ENCODE results near the gene PXDN.
"Not testable (repeated sequence)": the region's sequence is repeated elsewhere in the genome, so short reads cannot be mapped to it uniquely, and the experiment has no call there.

PXDN gene

GRCh38 chr2:1679488-1680039 lies 64.8 kb downstream of the PXDN start:
- DNase-seq = not testable (repeated sequence)

DNA sequence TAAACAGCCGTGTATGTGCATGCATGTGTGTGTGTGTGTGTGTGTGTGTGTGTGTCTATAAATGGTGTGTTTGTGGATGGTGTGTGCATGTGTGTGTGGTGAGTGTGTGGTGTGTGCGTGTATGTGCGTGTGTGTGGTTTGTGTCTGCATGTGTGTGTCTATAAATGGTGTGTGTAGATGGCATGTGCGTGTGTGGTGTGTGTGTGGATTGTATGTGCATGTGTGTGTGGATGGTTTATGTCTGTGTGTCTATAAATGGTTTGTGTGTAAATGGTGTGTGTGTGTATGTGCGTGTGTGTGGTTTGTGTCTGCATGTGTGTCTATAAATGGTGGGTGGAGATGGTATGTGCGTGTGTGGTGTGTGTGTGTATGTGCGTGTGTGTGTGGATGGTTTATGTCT lies 65.2 kb downstream of the PXDN start:
- not testable (repeated sequence) for DNase-seq

DNA sequence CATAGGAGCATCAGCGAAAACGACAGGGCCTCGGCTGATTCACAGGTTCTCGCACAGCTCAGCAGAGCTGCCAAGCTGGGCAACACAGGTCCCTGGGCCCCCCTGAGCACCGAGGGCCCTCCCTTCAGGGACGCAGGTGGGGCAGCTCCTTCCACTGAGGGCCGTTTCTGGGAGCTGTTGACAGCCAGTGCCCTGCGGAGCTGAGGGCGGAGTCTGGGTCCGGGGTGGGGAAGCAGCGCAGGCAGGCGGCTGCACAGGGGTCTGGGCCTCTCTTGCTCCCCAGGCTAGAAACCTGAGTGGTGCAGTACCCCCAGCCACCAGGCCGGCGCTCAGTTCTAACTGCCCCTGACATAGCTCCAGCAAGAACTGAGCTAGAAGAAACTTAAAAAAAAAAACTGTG lies 65.7 kb downstream of the PXDN start:
- no peak for DNase-seq

- DNase-seq = no peak
Measured at GRCh38 chr2:1677821-1678165, 66.5 kb downstream of the PXDN start.

DNA sequence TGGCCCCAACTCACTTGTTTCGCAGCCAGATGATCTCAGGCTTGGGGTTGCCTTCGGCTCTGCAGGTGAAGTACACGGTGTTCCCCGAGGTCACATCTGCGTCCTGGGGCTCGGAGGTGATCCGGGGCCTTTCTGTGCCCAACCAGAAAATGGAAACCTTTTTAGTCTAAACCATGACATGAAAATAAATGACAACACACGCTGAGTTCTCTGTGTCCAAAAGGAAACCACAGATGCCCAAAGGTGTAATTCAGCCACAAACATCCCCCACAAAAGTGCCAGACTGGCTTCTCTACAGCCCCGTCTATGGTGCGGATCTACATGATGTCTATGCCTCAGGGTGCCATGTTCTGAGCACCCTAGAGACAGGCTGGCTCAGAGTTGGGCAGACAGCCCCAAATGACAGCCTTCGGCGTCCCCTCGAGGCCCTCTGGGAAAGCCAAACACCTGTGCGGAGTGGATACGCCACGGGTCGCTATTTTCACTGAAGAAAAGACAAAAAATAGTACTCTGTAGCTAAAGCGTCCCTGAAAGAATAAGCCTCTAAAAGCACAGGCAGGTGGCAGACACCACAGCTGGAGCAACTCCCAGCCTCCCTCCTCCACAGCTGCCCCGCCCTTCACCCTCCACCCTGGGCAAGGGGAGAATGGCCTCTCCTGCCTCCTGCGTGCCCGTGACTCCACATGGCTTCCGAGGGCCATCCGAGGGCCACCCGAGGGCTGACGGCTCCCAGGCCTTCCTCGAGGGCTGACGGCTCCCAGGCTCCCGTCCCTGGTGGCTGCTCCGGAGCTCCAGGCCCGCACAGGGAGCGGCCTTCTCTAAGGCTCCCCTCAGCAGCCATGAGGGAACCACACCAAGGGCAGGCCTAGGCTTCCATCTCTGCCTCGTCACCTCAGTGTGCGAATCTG lies 67.1 kb downstream of the PXDN start:
- DNase-seq = no peak

- no peak for DNase-seq
Measured at GRCh38 chr2:1676091-1676912, 68.0 kb downstream of the PXDN start.

DNA sequence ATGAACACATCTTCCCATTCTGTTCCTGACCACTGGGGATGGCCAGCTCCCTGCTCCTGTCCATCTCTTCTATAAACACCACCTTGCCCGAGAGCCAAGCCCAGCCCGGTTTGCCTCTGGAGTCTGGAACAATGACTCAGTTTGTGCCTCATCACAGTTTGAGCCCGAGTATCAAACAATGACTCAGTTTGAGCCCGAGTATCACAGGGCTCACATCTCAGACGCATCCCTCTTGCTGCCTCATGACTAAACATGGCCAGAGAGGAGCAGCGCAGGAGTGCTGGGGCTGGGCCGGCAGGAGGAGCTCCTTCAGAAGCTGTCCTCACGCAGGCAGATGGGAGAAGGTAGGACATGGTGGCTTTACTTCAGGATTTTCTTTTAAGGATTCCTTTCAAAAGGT lies 68.7 kb downstream of the PXDN start:
- no peak for DNase-seq

DNA sequence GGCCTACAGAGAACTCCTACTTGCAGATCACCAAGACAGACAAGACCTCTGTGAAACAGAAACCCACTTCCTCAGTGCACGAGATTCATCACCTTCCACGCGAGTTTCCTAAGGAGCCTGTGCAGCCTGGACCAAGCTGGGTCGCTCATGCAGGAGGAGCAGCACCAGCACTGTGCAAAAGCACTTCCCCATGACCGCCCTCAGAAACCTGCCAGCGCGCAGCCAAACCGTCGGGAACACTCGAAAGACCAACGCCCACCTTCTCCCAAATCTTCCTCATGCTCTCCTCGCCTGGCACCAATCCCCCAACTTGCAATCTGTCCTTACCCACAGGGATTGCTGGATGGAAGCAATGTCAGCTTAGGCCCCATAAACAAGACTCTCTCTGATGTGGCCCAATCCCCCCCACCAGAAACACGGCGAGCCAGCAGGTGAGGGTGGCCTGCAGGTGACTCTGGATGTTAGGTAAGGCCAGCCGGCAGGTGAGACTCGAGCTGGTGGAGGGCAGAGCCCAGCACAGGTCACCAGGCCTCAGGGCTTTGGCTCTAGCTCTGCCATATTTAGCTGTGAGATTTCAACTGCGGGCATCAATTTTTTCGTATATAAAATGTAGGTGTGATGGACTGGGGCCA lies 69.4 kb downstream of the PXDN start:
- DNase-seq = no peak

GRCh38 chr2:1674276-1674675 lies 70.0 kb downstream of the PXDN start:
- no peak for DNase-seq

GRCh38 chr2:1673160-1673944 lies 71.0 kb downstream of the PXDN start:
- DNase-seq = no peak

GRCh38 chr2:1672738-1673137 lies 71.6 kb downstream of the PXDN start:
- DNase-seq = peak in 1 of 2 experiments; percentile 2

DNA sequence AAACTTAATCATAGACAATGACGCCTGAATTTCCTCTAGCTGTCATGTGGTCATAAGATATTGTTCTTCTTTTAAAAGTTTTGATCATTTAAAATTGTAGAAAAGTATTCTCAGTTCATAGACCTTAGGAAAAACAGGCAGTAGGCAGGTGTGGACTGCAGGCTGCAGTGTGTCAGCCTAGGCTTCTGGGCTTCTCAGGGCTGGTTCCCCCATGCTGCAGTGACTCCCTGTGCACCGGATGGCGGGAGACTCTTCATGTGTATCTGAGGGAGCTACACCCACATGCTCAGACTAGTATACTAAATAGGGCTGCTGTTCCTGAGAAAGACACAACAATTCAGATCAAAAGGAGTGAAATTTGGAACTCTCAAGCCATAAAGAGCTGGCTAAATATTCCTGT lies 72.4 kb downstream of the PXDN start:
- DNase-seq = no peak

GRCh38 chr2:1670636-1671035 lies 73.7 kb downstream of the PXDN start:
- DNase-seq = no peak

DNA sequence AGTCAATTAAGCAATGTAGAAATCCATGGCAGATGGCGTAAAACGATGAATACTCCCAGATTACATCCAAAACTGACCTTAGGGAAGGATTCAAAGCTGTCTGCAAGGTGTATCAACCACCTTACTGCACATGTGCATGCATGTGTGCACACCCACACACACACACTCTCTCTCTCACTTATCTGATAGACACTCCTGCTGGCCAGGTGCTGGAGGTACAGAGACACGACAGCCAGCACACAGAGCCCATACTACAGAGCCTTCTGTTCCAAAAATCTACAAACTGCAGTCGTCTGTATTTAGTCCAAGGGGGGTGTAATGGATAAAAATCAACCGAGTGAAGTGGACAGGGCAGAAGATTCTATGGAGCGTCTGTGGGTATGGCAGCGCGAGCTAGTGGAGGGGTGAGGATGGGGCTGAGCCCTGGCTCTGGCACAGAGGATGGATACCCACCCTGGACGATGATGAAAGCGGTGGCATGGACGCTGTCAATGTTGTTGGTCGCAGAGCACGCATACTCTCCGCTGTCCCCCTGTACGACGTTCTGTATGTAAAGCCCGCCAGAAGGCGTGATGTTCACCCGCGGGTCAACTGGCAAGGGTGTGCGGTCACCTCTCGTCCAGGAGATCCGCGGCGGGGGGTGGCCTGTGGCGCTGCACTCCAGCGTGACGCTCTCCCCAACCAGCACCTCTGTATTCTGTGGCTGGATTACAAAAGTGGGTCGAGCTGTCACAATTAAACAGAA lies 78.4 kb downstream of the PXDN start:
- DNase-seq = no peak

DNA sequence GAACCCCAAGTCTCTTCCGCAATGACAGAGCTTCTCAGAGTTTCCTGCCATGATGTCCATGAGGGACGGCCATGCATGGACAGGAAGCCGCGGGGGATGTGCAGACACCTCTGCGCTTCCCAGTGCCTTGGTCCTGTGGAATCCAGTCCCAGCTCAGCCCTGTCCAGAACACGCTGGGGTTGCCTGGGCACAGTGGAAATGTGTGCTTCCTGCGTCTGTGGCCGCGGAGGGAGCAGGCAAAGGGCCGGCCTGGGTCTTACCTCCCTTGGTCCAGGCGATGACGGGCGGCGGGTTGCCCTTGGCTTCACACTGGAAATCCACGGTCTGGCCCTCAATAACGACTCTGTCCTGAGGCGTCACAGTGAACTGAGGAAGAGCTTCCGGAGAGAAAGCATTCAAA lies 79.6 kb downstream of the PXDN start:
- DNase-seq = no peak

DNA sequence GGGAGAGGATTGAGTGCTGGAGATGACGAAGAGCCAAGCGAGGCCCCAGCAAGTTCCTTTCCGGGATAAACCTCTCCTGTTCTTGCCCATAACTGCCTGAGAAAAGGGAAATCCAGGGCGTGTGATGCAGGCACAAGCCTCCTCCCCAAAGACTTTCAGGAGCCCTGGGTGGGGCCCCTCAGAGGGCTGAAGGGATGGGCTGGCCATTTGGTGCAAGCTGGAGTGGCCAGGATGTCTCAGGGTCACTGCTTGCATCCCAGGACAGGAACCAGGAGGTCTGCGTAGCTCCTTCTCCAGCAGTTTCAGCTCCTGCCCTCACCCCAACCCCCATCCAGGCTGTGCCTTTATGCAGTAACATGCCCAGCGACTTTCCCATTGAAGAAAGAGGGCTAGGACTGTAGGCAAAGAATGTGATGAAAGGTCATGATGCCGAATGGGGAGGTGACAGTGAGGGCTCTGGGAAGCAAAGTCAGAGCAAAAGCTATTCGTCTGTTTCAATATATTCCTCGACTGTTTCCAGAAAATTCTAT lies 80.2 kb downstream of the PXDN start:
- DNase-seq = no peak

GRCh38 chr2:1663621-1664020 lies 80.7 kb downstream of the PXDN start:
- no peak for DNase-seq

DNA sequence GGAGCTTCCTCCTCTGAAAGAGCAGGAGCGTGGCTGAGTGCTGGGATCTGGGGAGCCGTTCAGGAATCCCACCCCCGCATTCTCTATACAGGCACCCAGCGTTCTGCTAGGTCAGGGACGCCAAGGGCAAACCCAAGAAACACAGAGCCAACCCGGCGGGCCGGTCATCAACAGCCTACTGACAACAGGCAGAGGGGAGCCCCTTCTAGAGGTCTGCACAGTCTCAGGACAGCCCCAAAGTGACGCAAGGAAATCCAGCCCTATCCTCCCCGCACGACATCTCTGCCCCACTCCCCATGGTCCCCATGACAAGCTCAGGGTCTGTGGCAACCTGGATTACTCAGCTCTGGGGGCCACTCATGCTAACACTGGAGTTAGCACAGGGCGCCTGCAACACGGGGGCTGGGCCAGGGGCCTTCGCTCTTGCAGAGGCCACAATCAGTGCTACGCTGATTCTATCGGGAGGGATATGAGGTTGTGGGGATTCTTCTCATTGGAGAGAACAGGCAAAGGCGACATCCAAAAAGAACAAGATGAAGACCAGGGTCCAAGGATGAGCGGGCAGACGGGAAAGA lies 81.6 kb downstream of the PXDN start:
- DNase-seq = no peak

- DNase-seq = no peak
Measured at GRCh38 chr2:1661891-1662605, 82.3 kb downstream of the PXDN start.

Measured in activated T-cell treated with anti-CD3 and anti-CD28 coated beads, Interleukin-2, amount 50 U/mL, for 48 hours (primary cell).